ENCODE results near the gene ALDOB.

Gene ALDOB

DNA sequence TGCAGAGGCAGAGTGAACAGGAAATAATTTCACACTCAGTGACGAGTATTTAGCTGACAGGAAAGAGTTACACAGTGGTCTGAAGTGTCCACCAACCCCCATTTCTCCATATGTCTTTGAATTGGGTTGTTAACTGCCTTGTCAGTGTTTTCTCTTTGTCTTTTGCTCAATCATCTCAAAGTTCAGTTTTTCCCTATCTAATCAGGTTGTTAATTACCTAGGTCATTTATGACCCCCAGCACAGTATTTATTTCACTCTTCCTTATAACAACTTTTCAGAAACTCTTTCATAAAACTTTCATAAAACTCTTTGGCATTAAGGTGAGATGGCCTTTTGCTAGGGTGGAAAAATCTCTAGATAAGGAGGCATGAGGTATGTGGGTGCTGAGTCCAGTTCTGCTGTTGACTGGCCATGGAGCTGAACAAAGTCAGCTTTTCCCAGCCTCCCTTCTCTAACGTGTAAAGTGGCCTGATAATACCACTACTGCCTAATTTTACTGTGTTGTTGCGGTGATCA lies 5.2 kb upstream of the ALDOB start:
- TF ChIP-seq, protein P1, sequence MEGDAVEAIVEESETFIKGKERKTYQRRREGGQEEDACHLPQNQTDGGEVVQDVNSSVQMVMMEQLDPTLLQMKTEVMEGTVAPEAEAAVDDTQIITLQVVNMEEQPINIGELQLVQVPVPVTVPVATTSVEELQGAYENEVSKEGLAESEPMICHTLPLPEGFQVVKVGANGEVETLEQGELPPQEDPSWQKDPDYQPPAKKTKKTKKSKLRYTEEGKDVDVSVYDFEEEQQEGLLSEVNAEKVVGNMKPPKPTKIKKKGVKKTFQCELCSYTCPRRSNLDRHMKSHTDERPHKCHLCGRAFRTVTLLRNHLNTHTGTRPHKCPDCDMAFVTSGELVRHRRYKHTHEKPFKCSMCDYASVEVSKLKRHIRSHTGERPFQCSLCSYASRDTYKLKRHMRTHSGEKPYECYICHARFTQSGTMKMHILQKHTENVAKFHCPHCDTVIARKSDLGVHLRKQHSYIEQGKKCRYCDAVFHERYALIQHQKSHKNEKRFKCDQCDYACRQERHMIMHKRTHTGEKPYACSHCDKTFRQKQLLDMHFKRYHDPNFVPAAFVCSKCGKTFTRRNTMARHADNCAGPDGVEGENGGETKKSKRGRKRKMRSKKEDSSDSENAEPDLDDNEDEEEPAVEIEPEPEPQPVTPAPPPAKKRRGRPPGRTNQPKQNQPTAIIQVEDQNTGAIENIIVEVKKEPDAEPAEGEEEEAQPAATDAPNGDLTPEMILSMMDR (conservative IDR thresholded peaks at IDR 0.05), result no peak
- TF ChIP-seq ZFX (IDR thresholded peaks at IDR 0.05), result no peak
- H3K27ac ChIP-seq, result no peak overlapping the region

DNA sequence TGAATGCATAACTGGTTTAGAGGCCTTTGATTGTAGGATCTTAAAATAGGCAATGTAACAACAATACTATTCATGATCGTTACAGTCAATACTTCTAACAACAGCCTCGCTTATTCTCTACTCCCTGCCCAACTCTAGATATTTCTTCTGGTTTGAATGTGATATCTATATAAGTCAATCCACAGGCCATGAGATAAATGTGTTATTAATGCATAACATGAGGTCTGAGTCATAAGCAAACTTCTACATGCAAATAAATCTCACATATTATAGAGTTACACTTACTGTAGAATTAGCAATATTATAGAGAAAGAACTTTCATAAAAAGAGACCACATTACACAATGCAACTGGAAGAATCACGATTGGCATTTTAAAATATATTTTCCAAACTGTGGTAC lies 2.9 kb upstream of the ALDOB start:
- TF ChIP-seq, protein P1 (conservative IDR thresholded peaks at IDR 0.05), result no peak
- TF ChIP-seq ZFX (IDR thresholded peaks at IDR 0.05), result no peak
- no peak overlapping the region for H3K27ac ChIP-seq

DNA sequence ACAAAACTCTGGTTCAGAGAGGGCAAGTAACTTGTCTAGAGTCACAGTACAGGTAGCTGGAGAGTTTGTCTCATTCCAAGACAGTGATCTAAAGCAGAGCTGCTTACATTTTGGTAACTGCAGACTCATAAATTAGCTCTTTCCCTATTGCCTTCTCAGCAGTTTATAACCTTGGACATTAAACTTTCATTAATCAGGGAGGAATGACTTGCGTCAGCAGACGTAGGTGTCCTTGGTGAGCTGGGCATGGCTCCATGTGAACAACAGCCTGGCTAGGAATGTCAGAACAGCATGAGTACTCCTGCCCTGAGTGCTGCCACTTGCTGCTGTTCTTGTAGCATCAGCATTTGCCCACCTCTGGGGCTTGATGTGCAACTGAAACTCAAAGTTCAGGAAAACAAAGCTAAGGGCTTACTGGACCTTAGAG lies 2.2 kb upstream of the ALDOB start:
- H3K27ac ChIP-seq, result no peak overlapping the region
- no peak for TF ChIP-seq ZFX (IDR thresholded peaks at IDR 0.05)
- TF ChIP-seq, protein P1 (conservative IDR thresholded peaks at IDR 0.05), result no peak

DNA sequence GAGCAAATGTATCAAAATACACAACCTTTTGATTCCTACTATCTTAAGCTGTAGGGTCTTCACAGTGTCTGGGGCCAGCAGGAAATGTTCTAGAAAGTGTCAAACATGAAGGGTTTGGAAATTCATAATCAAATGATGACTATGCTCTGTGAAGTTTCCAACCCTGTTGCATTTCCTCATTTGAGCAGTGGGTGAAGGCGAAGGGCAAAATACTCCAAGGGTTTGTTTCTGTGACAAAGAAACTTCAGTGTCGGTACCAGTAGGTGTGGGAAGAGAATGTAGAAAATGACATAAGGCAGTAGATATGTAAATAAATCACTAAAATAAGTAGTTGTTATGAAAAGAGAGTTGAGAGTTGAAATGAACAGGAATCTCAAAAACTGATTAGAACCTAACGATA lies 576 bp downstream of the ALDOB start:
- no peak for TF ChIP-seq ZFX (IDR thresholded peaks at IDR 0.05)
- TF ChIP-seq, protein P1 (conservative IDR thresholded peaks at IDR 0.05), result no peak

DNA sequence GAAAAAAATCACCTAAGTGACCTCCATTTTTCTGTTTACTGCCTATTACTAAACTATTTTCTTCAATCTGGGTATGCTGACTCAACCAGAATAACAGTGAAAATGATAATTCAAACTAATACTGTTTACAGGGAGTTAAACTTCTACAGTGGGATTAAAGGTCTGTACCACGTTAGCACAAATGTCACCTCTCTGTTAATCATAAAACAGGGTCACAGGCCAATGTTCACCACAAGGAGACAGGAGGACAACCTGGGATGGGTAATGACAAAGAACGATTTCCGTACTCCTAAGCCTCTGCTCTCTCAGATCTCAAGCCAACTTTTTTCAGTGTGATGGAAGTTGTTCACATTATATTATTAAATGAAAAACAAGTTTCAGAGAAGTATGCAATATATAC lies 2.3 kb downstream of the ALDOB start:
- TF ChIP-seq ZFX (IDR thresholded peaks at IDR 0.05), result no peak
- TF ChIP-seq, protein P1 (conservative IDR thresholded peaks at IDR 0.05), result no peak
- H3K27ac ChIP-seq, result no peak overlapping the region

More for the DNA sequence above, 576 bp downstream of the ALDOB start:
- H3K27ac ChIP-seq, result no peak overlapping the region

DNA sequence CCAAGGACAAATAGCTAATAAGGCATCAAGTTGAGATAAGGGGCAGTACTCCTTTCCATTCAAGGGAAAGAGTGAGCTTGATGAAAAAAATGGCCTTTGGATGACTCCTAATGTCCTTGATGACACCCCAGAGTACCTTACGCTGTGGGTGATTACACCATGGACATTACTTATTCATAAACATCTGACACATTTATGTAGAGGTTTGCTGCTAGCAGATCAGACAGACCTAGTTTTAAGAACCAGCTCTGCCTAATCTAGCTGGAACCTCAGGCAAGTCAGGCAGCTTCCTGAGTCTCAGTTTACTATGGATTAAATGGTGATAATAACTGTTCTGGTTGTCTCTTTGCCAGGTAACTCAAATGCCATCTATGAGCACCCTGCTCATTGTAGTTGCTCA lies 2.8 kb downstream of the ALDOB start:
- TF ChIP-seq, protein P1 (conservative IDR thresholded peaks at IDR 0.05), result no peak
- TF ChIP-seq ZFX (IDR thresholded peaks at IDR 0.05), result no peak
- H3K27ac ChIP-seq, result no peak overlapping the region

DNA sequence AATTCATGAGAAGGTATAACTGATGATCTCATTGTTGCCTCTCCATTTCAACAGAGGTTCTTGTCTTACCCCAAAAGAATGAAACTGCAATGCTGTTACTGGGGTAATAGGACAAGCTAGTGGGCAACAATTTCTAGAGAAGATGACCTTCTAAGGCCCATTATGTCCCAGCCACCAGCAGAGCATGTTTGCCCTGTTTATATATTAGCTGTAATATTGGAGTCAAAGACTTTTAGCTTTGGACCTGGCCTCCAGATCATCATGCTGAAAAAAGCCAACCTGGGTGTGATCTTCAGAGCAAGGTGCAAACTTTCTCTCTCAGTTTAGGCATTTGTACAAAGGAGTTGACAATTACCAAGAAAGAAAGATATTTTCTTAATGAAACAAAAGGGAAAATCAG lies 3.4 kb downstream of the ALDOB start:
- no peak overlapping the region for H3K27ac ChIP-seq

More for the DNA sequence above, 3.4 kb downstream of the ALDOB start:
- TF ChIP-seq, protein P1 (conservative IDR thresholded peaks at IDR 0.05), result no peak
- no peak for TF ChIP-seq ZFX (IDR thresholded peaks at IDR 0.05)

Data from C4-2B (cell line).